HepG2 (cell line): ENCODE data around the gene NDST1. TPM values are rescaled to one million over a fixed set of nuclear protein-coding genes. Genes with fewer than 3 reads are reported as not detected.

Experiments used
- ARID4A ChIP-seq: sonication (generic); formaldehyde crosslinking; IDR thresholded peaks from 2 replicates; pipeline ENCODE4 v1.5.0; 2020; ENCODE audit warnings: mild to moderate bottlenecking, missing genetic modification reagents, borderline replicate concordance
- BCL6 ChIP-seq: IDR thresholded peaks from 2 replicates; pipeline ENCODE4 v1.6.1; 2016; ENCODE audit warnings: missing genetic modification reagents, missing compliant biosample characterization
- ESRRA ChIP-seq: sonication (generic); formaldehyde crosslinking; IDR thresholded peaks from 2 replicates; pipeline ENCODE4 v1.5.1; 2020; ENCODE audit warnings: mild to moderate bottlenecking, low read depth, missing genetic modification reagents
- ETV5 ChIP-seq: IDR thresholded peaks from 2 replicates; pipeline ENCODE4 v1.6.1; 2018; ENCODE audit warnings: missing biosample characterization, missing genetic modification reagents, inconsistent platforms, borderline replicate concordance
- HDAC2 ChIP-seq: sonication (generic); formaldehyde crosslinking; IDR thresholded peaks from 2 replicates; pipeline ENCODE4 v1.4.0; 2020; ENCODE audit warnings: missing genetic modification reagents
- HNF4A ChIP-seq: sonication (generic); formaldehyde crosslinking; IDR thresholded peaks from 2 replicates; pipeline ENCODE4 v1.4.0; 2020; ENCODE audit warnings: missing genetic modification reagents
- ISL2 ChIP-seq: sonication (generic); formaldehyde crosslinking; IDR thresholded peaks from 2 replicates; pipeline ENCODE4 v1.5.0; 2020; ENCODE audit warnings: missing genetic modification reagents
- KDM2A ChIP-seq: sonication (generic); formaldehyde crosslinking; IDR thresholded peaks from 2 replicates; pipeline ENCODE4 v1.4.0; 2020; ENCODE audit warnings: low read depth, missing genetic modification reagents, borderline replicate concordance
- MATR3 ChIP-seq: sonication (generic); formaldehyde crosslinking; IDR thresholded peaks from 2 replicates; pipeline ENCODE4 v1.4.0; 2020; ENCODE audit warnings: missing genetic modification reagents
- MAX ChIP-seq: IDR thresholded peaks from 2 replicates; pipeline ENCODE4 v1.6.1; 2012; ENCODE audit warnings: inconsistent platforms
- NFKBIZ ChIP-seq: IDR thresholded peaks from 2 replicates; pipeline ENCODE4 v1.6.1; 2018; ENCODE audit warnings: missing genetic modification reagents, missing compliant biosample characterization
- NR2F6 ChIP-seq, 2 experiments: IDR thresholded peaks; 2 replicates each; pipeline ENCODE4 v1.6.1; 2016; ENCODE audit warnings: antibody characterized with exemption in 1 of 2, mild to moderate bottlenecking in 1 of 2
- RFX5 ChIP-seq: IDR thresholded peaks from 2 replicates; pipeline ENCODE4 v1.6.1; 2011; ENCODE audit warnings: low read depth, low read length, improper control_type of control experiment
- SALL2 ChIP-seq: sonication (generic); formaldehyde crosslinking; IDR thresholded peaks from 2 replicates; pipeline ENCODE4 v1.8.1; 2023; ENCODE audit warnings: mild to moderate bottlenecking, missing genetic modification reagents, inconsistent platforms
- ZC3H4 ChIP-seq: sonication (generic); formaldehyde crosslinking; IDR thresholded peaks from 2 replicates; pipeline ENCODE4 v1.4.0; 2020; ENCODE audit warnings: missing genetic modification reagents, borderline replicate concordance
- ZNF136 ChIP-seq: sonication (generic); formaldehyde crosslinking; IDR thresholded peaks from 2 replicates; pipeline ENCODE4 v1.8.1; 2022; ENCODE audit warnings: low read depth, mild to moderate bottlenecking, moderate library complexity, missing genetic modification reagents
- ZNF143 ChIP-seq: sonication (generic); formaldehyde crosslinking; IDR thresholded peaks from 2 replicates; pipeline ENCODE4 v1.4.0; 2020; ENCODE audit warnings: missing genetic modification reagents
- ZNF343 ChIP-seq: sonication (generic); formaldehyde crosslinking; IDR thresholded peaks from 2 replicates; pipeline ENCODE4 v1.4.0; 2020; ENCODE audit warnings: mild to moderate bottlenecking, missing genetic modification reagents
- ZNF451 ChIP-seq: sonication (generic); formaldehyde crosslinking; IDR thresholded peaks from 2 replicates; pipeline ENCODE4 v1.5.0; 2020; ENCODE audit warnings: mild to moderate bottlenecking, missing genetic modification reagents
- ZNF615 ChIP-seq: sonication (generic); formaldehyde crosslinking; IDR thresholded peaks from 2 replicates; pipeline ENCODE4 v1.5.0; 2020; ENCODE audit warnings: mild to moderate bottlenecking, missing genetic modification reagents, borderline replicate concordance
- ZNF747 ChIP-seq: sonication (generic); formaldehyde crosslinking; IDR thresholded peaks from 2 replicates; pipeline ENCODE4 v1.8.1; 2023; ENCODE audit warnings: missing genetic modification reagents, mild to moderate bottlenecking, borderline replicate concordance
- ZSCAN30 ChIP-seq: sonication (generic); formaldehyde crosslinking; IDR thresholded peaks from 2 replicates; pipeline ENCODE4 v1.5.0; 2020; ENCODE audit warnings: mild to moderate bottlenecking, missing genetic modification reagents
- ZSCAN9 ChIP-seq: IDR thresholded peaks from 2 replicates; pipeline ENCODE4 v1.6.1; 2016; ENCODE audit warnings: borderline replicate concordance
- ZXDC ChIP-seq: sonication (generic); formaldehyde crosslinking; IDR thresholded peaks from 2 replicates; pipeline ENCODE4 v1.5.0; 2020; ENCODE audit warnings: mild to moderate bottlenecking, missing genetic modification reagents
- polyA plus RNA-seq, 8 experiments: library from polyadenylated mRNA; depleted of rRNA in 3 of 8; stranded (reverse) in 7 of 8; unstranded in 1 of 8; fragments of >200 nt; fragmentation: Illumina TruSeq in 4 of 8; extraction: Trizol in 4 of 8; gene quantifications; 2 replicates each; pipeline versions ENCODE4 v1.2.1 to v1.2.3, GENCODE V29; 2011 to 2016; ENCODE audit warnings: low read depth in 4 of 8, missing spikeins in 1 of 8, mixed read lengths in 1 of 8; ENCODE audit not compliant: insufficient read depth in 1 of 8
- total RNA-seq, 5 experiments: library from RNA; depleted of rRNA; stranded (reverse); fragments of >200 nt; fragmentation: Illumina TruSeq; extraction: Trizol; gene quantifications; 2 replicates each; pipeline ENCODE4 v1.2.3, GENCODE V29; 2016; ENCODE audit warnings: low read depth in 1 of 5

The NDST1 gene
- total and polyA plus RNA-seq, 2 of the 13 experiments (the other 11 are each of a cell fraction or from before 2014, with no cell fraction given): 23.8 to 26.2 TPM

GRCh38 chr5:150510460-150511263 lies 2.7 kb downstream of the NDST1 start (continued):
- peak; percentile 47; the same call in 1 of the 2 replicates for TF ChIP-seq KDM2A (CRISPR knock-in tag)
- 0 out of 2 replicates have a peak, but pooled peaks have one; percentile 19 for TF ChIP-seq NFKBIZ (CRISPR knock-in tag)
- 0 out of 2 replicates have a peak, but pooled peaks have one; percentile 9 for TF ChIP-seq RFX5
- TF ChIP-seq MAX: peak; percentile 56
- TF ChIP-seq ESRRA: peak; percentile 76; the same call in 1 of the 2 replicates
- TF ChIP-seq ZNF615 (CRISPR knock-in tag): no peak
- TF ChIP-seq ZC3H4 (CRISPR knock-in tag): no peak
- no peak for TF ChIP-seq ZSCAN30
- TF ChIP-seq ZXDC: no peak
- TF ChIP-seq HNF4A (CRISPR knock-in tag): peak; percentile 93
- TF ChIP-seq ZNF747: peak; percentile 32; the same call in 1 of the 2 replicates
- 0 out of 2 replicates have a peak, but pooled peaks have one; percentile 24 for TF ChIP-seq ZNF136 (CRISPR knock-in tag)
- TF ChIP-seq ISL2 (CRISPR knock-in tag): peak; percentile 80
- TF ChIP-seq SALL2 (CRISPR knock-in tag): 0 out of 2 replicates have a peak, but pooled peaks have one; percentile 47
- TF ChIP-seq HDAC2: peak; percentile 92
- peak; percentile 33; the same call in 1 of the 2 replicates for TF ChIP-seq ZNF343 (CRISPR knock-in tag)
- peak; percentile 72 for TF ChIP-seq NR2F6 (IDR thresholded peaks at IDR 0.05)
- peak; percentile 80 for TF ChIP-seq NR2F6 (CRISPR knock-in tag; IDR thresholded peaks at IDR 0.05)
- 0 out of 2 replicates have a peak, but pooled peaks have one; percentile 17 for TF ChIP-seq ZSCAN9 (CRISPR knock-in tag)
- peak; percentile 68 for TF ChIP-seq BCL6
- TF ChIP-seq ZNF451: peak; percentile 58; the same call in 1 of the 2 replicates
- no peak for TF ChIP-seq MATR3 (CRISPR knock-in tag)
- TF ChIP-seq ETV5 (CRISPR knock-in tag): peak; percentile 52; the same call in 1 of the 2 replicates
- TF ChIP-seq ZNF143 (CRISPR knock-in tag): 0 out of 2 replicates have a peak, but pooled peaks have one; percentile 17
- TF ChIP-seq ARID4A (CRISPR knock-in tag): peak; percentile 68; the same call in 1 of the 2 replicates
